HG03159 (cell line): ENCODE results near the gene PTPRK.

Experiments
- ATAC-seq: cut with Tn5 transposase; IDR thresholded peaks from one replicate; pipeline ENCODE4 v1.9.1; 2021; ENCODE audit warnings: mild to moderate bottlenecking, moderate library complexity; ENCODE audit not compliant: unreplicated experiment

PTPRK gene

GRCh38 chr6:128099571-128100197 lies 420.7 kb downstream of the PTPRK start:
- no peak for ATAC-seq

DNA sequence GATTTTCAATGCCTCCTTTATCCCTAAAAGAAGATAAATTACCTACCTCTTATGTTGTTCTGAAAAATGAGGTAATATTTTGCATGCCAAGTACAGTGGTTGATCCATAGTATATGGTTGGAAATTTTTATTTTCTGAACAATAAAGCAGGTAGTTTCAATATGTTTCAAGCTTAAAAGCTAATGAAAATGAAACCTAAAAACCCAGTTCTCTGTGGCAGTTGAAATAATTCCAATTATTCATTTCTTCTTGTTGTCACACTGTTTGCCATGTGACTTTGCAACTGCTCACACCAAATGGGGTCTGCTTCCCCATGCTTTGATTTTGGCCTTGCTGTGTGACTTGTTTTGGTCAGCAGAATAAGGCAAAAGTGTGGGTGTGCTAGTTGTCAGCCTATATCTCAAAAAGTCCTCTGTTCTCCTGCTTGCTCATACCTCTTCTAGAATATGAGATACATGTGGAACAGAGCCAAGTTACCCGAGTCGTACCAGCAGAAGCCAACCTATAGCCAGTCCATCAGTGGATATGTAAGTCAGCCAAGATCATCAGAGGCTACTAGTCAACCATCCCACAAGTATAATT lies 422.3 kb downstream of the PTPRK start:
- ATAC-seq = peak; percentile 57

- no peak for ATAC-seq
Observed at GRCh38 chr6:128097009-128097408, 423.4 kb downstream of the PTPRK start.

- ATAC-seq = no peak
Observed at GRCh38 chr6:128095362-128095761, 425.0 kb downstream of the PTPRK start.

GRCh38 chr6:128079021-128079420 lies 441.4 kb downstream of the PTPRK start:
- ATAC-seq = no peak

DNA sequence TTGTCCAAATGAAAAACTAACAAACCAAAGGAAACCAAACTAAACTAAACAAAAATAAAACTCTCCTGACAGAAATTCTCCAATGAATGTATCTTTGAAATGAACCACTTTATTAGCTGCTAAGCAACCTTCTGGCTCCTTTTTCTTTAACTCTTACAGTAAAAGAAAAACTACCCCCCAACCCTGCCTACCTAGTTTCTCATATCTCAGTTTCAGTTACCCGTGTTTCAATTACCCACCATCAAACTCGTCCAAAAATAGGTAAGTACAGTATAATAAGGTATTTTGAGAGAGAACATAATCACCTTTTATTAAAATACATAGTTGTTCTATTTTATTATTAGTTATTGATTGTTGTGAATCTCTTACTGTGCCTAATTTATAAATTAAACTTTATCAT lies 442.1 kb downstream of the PTPRK start:
- peak; percentile 78 for ATAC-seq

DNA sequence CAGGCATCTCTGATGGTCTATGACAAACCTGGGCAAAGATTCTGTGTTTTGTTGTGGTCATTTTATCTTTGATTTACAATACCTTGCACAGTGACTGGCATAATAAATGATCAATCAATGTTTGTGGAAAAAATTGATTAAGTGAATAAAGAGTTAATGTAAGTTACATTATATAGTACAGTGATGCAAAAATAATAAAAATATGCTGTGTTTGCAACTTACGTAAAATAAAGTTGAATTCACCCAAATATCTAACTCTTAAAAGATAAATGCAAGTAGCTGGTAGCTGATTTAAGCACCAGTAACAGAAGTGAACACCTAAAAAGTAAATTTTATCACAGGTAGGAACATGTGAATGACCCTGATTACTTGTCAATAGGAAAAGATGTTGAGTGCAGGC lies 443.6 kb downstream of the PTPRK start:
- no peak for ATAC-seq

GRCh38 chr6:128074567-128074966 lies 445.8 kb downstream of the PTPRK start:
- ATAC-seq = no peak

GRCh38 chr6:128073389-128073788 lies 447.0 kb downstream of the PTPRK start:
- no peak for ATAC-seq

DNA sequence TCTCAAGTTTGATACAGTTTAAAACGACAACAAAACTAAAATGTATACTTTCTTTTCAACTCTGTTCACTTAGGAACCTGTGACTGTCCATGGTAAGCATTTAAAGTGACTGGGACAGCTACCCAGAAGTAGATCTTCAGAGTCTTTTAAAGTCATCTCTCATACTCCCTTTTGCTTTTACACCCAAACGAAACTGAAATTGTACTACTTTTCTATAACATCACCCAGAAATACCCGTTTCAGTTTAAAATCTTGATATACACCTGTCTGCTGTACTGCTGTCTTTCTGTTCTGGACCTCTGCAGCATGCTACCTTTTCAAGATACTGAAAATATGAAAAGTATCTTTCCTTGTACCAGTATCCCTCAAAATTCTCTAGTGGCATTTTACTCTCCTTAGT lies 449.2 kb downstream of the PTPRK start:
- ATAC-seq = peak; percentile 75

DNA sequence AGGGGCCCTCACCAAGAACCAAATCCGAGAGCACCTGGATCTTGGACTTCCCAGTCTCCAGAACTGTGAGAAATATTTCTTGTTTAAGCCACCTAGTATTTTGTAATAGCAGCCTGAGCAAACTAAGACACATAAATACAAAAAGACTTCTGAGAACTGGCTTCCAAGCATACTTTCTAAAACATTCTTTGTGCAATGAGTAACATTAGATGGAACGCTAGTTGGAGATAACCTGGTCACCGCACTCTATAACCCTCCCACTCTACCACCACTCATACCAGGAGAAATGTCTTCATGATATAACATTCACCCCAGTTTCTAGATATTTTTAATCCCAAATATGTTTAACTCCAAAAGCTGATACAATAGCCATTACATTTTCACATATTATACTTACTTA lies 450.0 kb downstream of the PTPRK start:
- ATAC-seq = no peak

DNA sequence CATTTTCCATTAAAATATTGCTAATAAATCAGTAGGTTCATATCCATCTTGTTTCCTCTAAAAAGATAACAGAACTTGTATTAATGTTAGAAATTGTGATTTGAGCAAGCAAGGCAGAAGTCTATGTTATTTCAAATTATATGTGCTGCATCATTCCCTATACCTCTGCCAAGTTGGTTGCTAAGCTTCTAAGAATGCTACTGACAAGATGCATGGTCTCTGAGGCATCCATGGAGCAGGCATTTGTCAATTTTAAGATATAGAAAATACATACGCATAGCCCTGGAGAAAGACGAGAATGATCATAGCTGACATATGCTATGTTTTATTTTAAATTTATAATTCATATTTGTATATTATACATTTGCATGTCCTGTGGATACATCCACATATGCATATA lies 451.2 kb downstream of the PTPRK start:
- no peak for ATAC-seq

DNA sequence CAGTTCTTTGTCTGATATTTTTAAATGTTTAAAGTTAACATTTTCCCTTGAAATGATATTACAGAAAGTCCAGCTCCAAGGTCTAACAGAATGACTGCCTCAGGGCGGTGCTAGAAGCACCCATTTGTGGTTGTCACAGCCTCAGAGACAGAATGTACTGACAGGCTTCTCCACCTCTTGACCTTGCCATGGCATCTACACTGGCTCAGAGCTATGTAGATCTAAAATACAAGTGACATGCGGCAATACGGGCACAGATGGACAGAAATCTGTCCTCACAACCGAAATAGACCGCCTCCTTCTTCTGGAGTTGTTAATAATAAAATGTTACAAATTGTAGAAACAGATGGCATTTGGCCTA lies 452.3 kb downstream of the PTPRK start:
- no peak for ATAC-seq

- no peak for ATAC-seq
Observed at GRCh38 chr6:128067446-128068118, 452.8 kb downstream of the PTPRK start.

- no peak for ATAC-seq
Observed at GRCh38 chr6:128065072-128065471, 455.3 kb downstream of the PTPRK start.

DNA sequence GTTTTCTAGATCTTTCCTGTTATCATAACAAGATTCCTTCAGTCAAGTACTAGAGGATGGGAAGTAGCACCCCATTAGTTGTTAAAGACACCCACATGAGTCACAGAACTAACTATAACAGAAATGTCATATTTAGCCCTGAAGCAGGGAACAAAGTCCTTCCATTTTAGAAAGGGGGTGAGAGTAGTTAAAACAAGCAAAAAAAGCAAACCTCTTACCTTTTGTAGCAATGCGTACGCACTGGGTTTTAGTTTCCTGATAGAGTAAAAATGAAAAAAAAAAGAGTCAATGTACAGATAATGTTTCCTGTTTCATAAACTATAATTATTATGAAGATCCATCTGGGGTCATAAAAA lies 455.9 kb downstream of the PTPRK start:
- no peak for ATAC-seq

DNA sequence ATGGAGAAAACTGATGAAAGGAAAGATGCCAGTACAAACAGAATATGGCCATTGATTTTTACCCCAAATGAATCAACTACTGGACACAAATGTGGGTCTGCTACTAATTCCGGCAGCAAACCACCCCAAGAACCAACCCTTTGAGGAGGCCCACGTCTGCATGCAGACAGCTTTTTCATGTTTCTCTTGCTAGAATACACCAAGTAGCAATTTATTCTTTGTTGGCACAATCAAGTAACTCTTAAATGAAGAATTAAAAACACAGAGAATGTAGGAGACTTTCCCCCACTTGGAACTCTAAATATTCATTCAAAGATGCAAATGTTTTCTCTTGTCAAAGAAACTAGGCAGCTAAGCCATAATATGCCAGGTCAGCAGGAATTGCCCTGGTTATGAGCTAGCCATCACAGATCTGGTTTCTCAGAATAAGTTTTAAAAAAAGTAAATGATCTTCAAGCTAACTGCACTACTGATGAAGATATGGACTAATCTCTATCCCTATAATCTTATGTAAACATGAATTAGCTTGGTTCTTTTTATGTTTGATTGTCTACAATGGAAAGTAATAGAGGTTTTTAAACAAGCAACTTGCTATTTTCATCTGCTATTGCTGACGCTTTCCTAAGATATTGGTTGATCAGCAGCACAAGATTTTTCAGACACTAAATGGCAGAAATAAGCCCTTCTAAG lies 456.4 kb downstream of the PTPRK start:
- no peak for ATAC-seq

- ATAC-seq = no peak
Observed at GRCh38 chr6:128062882-128063603, 457.4 kb downstream of the PTPRK start.

DNA sequence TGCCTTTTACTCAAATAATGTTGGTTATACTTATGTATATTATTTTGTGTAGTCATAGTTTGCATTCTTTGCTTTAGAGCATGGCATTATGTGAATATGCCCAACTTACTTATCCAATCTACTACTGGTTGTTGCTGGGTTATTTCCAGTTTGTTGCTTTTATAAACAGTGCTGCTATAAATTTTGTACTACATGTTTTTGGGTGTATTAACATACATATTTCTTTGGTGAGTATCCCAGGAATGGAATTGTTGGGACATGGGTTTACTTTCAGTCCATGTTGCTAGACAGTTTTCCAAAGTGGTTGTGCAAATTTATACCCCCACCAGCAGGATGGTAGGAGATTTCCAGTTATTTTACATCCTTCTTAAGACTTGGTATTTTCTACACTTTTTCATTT lies 462.5 kb downstream of the PTPRK start:
- no peak for ATAC-seq

DNA sequence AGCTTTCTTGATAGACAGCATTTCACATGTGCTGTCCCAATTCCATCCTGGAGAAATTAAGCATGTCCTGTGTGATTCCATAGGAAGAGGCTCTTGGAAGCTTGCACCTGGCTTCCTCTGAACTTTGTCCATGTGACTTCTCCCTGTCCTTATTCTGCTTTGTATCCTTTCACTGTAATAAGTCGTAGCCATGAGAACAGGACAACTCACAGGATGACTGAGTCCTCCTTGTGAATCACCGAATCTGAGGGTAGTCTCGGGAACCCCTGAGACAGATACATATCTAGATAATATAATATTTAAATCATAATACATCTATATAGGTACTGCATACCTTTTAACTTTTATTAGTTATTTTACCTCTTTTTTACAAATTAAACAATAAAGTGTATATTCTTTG lies 462.9 kb downstream of the PTPRK start:
- no peak for ATAC-seq

DNA sequence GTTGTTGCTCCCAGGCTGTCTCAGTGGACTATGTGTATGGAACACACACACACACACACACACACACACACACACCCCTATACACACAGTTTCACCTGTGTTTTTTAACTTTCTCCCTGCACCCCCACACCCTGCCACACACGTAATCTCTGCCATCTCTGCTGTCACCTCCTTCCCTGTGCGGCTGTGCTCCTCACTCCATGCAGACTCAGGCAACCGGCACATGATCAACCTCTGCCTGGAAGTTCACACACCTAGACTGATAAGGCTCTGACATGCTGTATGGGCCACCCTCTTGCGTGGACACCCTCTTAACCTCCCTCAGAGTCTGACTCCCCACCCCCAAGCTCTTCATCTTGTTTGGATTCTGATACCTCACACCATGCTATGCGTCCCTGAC lies 467.3 kb downstream of the PTPRK start:
- ATAC-seq = no peak
